AG09309 (cell line): ENCODE measurements around the gene UACA.

ENCODE experiments used
- DNase-seq: peaks from one replicate; pipeline ENCODE4 v3.0.0-alpha.2; 2010; ENCODE audit warnings: low read depth
- H3K4me3 ChIP-seq: 2 replicates; pipeline ENCODE4 v1.5.1; 2011; ENCODE audit warnings: mild to moderate bottlenecking, low read depth, low read length, moderate library complexity; ENCODE audit not compliant: control insufficient read depth
- CTCF ChIP-seq: IDR thresholded peaks from 2 replicates; pipeline ENCODE4 v1.5.1; 2011; ENCODE audit warnings: mild to moderate bottlenecking, low read depth, low read length, inconsistent platforms; ENCODE audit not compliant: insufficient read depth, control insufficient read depth; ENCODE audit errors: missing control alignments

UACA gene

GRCh38 chr15:70659662-70660061 lies 103.7 kb downstream of the UACA start:
- no peak for DNase-seq
- TF ChIP-seq CTCF: no peak
- no peak overlapping the region for H3K4me3 ChIP-seq

- no peak overlapping the region for H3K4me3 ChIP-seq
- DNase-seq: no peak
- TF ChIP-seq CTCF: no peak
Observed at GRCh38 chr15:70658641-70659040, 104.7 kb downstream of the UACA start.

- no peak for DNase-seq
- H3K4me3 ChIP-seq: no peak overlapping the region
- no peak for TF ChIP-seq CTCF
Observed at GRCh38 chr15:70653426-70653825, 109.9 kb downstream of the UACA start.

- H3K4me3 ChIP-seq: no peak overlapping the region
- no peak for DNase-seq
- no peak for TF ChIP-seq CTCF
Observed at GRCh38 chr15:70652341-70652740, 111.0 kb downstream of the UACA start.

GRCh38 chr15:70651303-70651845 lies 112.0 kb downstream of the UACA start:
- no peak for TF ChIP-seq CTCF
- DNase-seq: no peak
- H3K4me3 ChIP-seq: no peak overlapping the region

- no peak overlapping the region for H3K4me3 ChIP-seq
- no peak for DNase-seq
- no peak for TF ChIP-seq CTCF
Observed at GRCh38 chr15:70650567-70651302, 112.6 kb downstream of the UACA start.
